ENCODE data around the gene USP21.

Gene USP21

GRCh38 chr1:161133220-161133740, 26.0 kb upstream of the USP21 start:
- DNase-seq: no peak

- no peak for DNase-seq
Measured at GRCh38 chr1:161137881-161138280, 21.4 kb upstream of the USP21 start.

- peak in 2 of 4 experiments; percentile 38 to 46 for DNase-seq
Measured at GRCh38 chr1:161138431-161138830, 20.9 kb upstream of the USP21 start.

- peak; percentile 67 to 81 (median 74) for DNase-seq
Measured at GRCh38 chr1:161139766-161140165, 19.5 kb upstream of the USP21 start.

- no peak for DNase-seq
Measured at GRCh38 chr1:161140755-161141400, 18.4 kb upstream of the USP21 start.

- DNase-seq: no peak
Measured at GRCh38 chr1:161145832-161146231, 13.5 kb upstream of the USP21 start.

- DNase-seq: peak in 1 of 4 experiments; percentile 27
Measured at GRCh38 chr1:161153176-161153575, 6.1 kb upstream of the USP21 start.

- DNase-seq: peak; percentile 86 to 94 (median 92)
Measured at GRCh38 chr1:161153682-161154337, 5.5 kb upstream of the USP21 start, which contains the start of gene UFC1. Gene UFC1 (plus strand): TSS chr1:161153978. CDS start chr1:161153998, 20 bp downstream.

GRCh38 chr1:161157867-161158266, 1.4 kb upstream of the USP21 start:
- DNase-seq: no peak

GRCh38 chr1:161158316-161159010, 837 bp upstream of the USP21 start:
- no peak for DNase-seq

- DNase-seq: no peak
Measured at GRCh38 chr1:161159913-161160243, 578 bp downstream of the USP21 start.

GRCh38 chr1:161160671-161161145, 1.4 kb downstream of the USP21 start:
- DNase-seq: no peak

- no peak for DNase-seq
Measured at GRCh38 chr1:161161652-161162051, 2.4 kb downstream of the USP21 start.

- no peak for DNase-seq
Measured at GRCh38 chr1:161162052-161162451, 2.8 kb downstream of the USP21 start.

- DNase-seq: no peak
Measured at GRCh38 chr1:161162806-161163205, 3.5 kb downstream of the USP21 start.

GRCh38 chr1:161163793-161164192, 4.5 kb downstream of the USP21 start:
- no peak for DNase-seq

GRCh38 chr1:161164901-161165610, 5.8 kb downstream of the USP21 start:
- DNase-seq: no peak

- DNase-seq: peak; percentile 95 to 98 (median 96)
Measured at GRCh38 chr1:161165742-161166668, 6.7 kb downstream of the USP21 start, which contains the start of gene PPOX. Gene PPOX (plus strand): TSS chr1:161166426. CDS start chr1:161166848, 422 bp downstream.

GRCh38 chr1:161166669-161167548, 7.6 kb downstream of the USP21 start:
- DNase-seq: no peak

GRCh38 chr1:161168906-161169305, 9.6 kb downstream of the USP21 start:
- DNase-seq: no peak

All from suppressor macrophage (primary cell).